22Rv1 (cell line): ENCODE results near the gene ZSCAN25.
A peak's percentile ranks its signal among the peaks of the same experiment; 100 is the strongest.
"Not testable (repeated sequence)": the region's sequence is repeated elsewhere in the genome, so short reads cannot be mapped to it uniquely, and the experiment has no call there.

Experiments used
- H3K27ac ChIP-seq: fragments of 450-650 bp; 2 replicates; pipeline ENCODE4 v1.5.1; 2017
- ZFX ChIP-seq: fragments of 450-650 bp; IDR thresholded peaks from 2 replicates; pipeline ENCODE4 v1.6.1; 2017; ENCODE audit warnings: antibody characterized with exemption, borderline replicate concordance
- TF ChIP-seq, protein P1 (sequence below): fragments of 450-650 bp; IDR thresholded peaks from 2 replicates; pipeline ENCODE4 v1.5.1; 2017; ENCODE audit warnings: mild to moderate bottlenecking

The ZSCAN25 gene

GRCh38 chr7:99616359-99617191, at the start of gene ZSCAN25:
Gene ZSCAN25 (plus strand): TSS chr7:99616946. CDS start chr7:99619607, 2,661 bp downstream.
- H3K27ac ChIP-seq: peak within 1 kb of the TSS; percentile 58
- TF ChIP-seq ZFX: peak; percentile 47; the same call in 1 of the 2 replicates
- TF ChIP-seq, protein P1, sequence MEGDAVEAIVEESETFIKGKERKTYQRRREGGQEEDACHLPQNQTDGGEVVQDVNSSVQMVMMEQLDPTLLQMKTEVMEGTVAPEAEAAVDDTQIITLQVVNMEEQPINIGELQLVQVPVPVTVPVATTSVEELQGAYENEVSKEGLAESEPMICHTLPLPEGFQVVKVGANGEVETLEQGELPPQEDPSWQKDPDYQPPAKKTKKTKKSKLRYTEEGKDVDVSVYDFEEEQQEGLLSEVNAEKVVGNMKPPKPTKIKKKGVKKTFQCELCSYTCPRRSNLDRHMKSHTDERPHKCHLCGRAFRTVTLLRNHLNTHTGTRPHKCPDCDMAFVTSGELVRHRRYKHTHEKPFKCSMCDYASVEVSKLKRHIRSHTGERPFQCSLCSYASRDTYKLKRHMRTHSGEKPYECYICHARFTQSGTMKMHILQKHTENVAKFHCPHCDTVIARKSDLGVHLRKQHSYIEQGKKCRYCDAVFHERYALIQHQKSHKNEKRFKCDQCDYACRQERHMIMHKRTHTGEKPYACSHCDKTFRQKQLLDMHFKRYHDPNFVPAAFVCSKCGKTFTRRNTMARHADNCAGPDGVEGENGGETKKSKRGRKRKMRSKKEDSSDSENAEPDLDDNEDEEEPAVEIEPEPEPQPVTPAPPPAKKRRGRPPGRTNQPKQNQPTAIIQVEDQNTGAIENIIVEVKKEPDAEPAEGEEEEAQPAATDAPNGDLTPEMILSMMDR: peak; percentile 74

GRCh38 chr7:99568770-99569169, 48.0 kb upstream of the ZSCAN25 start:
- H3K27ac ChIP-seq: not testable (repeated sequence)

- no peak for TF ChIP-seq ZFX
- TF ChIP-seq, protein P1: no peak
- H3K27ac ChIP-seq: no peak overlapping the region
These were observed 45.0 kb upstream of the ZSCAN25 start for GRCh38 chr7:99571768-99572167.

- H3K27ac ChIP-seq: no peak overlapping the region
- no peak for TF ChIP-seq ZFX
- TF ChIP-seq, protein P1: no peak
These were observed 43.5 kb upstream of the ZSCAN25 start for GRCh38 chr7:99573257-99573656.

DNA sequence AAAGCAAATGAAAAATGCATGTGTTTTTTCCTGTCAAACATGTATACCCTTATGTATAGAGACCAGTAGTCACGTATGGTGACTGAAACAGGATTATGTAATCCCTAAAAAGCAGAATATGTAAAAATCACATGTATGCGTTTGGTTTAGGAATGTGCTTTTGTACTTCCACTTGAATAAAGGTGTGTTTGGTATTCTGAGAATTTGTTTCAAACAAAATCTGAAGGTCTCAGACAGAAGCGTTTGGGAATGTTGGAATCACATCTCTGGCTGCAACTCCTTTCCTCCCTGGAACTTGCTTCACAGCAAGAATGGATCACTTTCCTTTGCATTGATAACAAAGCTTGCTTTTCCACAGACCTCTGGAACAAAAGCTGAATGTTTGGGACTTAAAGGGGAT, 40.5 kb upstream of the ZSCAN25 start:
- no peak overlapping the region for H3K27ac ChIP-seq

DNA sequence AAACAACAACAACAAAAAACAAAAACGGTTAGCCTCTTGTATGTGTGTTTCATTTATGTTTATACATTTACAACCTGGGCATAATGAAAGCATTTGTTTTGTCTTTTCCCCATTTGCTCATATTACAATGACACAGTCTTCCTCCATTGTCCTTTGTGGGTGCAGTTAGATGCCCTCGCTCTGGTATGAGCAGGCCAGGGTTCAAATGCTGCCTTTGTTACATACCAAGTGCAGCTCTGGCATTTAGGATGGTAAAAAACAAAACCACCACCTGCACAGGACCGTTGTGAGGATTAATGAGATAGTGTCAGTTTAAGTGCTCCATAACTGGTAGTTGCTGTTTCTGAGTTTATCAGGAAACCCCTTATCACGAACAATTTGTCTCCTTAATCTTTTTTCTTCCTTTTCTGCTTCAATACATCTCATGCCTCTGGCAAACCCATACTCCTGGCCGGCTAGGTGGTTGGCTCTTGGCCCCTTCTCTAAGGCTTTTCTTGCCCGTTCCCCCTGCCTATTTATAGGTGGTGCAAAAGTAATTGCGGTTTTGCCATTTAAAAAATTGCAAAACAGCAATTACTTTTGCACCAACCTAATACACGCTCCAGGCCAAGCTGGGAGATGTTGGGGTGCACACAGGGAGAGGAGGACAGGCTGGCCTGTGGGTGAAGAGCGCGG, 37.3 kb upstream of the ZSCAN25 start:
- H3K27ac ChIP-seq: no peak overlapping the region
- TF ChIP-seq, protein P1: no peak
- no peak for TF ChIP-seq ZFX

More for the DNA sequence above, 40.5 kb upstream of the ZSCAN25 start:
- no peak for TF ChIP-seq ZFX
- TF ChIP-seq, protein P1: no peak

- no peak overlapping the region for H3K27ac ChIP-seq
- TF ChIP-seq, protein P1: no peak
- TF ChIP-seq ZFX: no peak
These were observed 36.6 kb upstream of the ZSCAN25 start for GRCh38 chr7:99579956-99580777.

DNA sequence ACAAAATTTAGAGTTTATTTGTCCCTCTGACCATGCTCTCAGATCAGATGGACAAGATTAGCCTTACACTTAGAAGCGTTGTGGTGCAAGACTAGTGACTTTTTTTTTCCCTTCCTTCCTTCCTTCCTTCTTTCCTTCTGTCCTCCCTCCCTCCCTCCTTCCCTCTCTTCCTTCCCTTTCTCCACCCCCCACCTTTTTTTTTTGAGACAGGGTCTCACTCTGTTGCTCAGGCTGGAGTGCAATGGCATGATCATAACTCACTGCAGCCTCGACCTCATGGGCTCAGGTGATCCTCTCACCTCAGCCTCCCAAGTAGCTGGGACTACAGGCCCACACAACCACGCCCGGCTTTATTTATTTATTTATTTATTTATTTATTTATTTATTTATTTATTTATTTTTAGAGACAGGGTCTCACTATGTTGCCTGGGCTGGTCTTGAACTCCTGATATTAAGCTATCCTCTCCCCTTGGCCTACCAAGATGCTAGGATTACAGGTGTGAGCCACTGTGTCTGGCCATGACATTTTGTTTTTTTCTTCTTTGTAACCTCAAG, 35.9 kb upstream of the ZSCAN25 start:
- not testable (repeated sequence) for H3K27ac ChIP-seq
